Measurements from ENCODE around the gene FAM131A. TPM values are rescaled to one million over a fixed set of nuclear protein-coding genes. Genes with fewer than 3 reads are reported as not detected.

Gene FAM131A
- total and polyA plus RNA-seq, 7 experiments from 2014 or later: 2.2 to 13.4 (median 8.2) TPM

GRCh38 chr3:184389384-184389783 lies 52.0 kb downstream of the FAM131A start:
- DNase-seq (no peak), ATAC-seq (no peak)
- Mint-ChIP-seq H3K4me1 (no peaks in the 10 kb centered on the region), H3K4me3 (no peak overlapping the region), H3K27ac (no peak overlapping the region), H3K27me3 (peaks cover under 1 to 33% (median 13%) of the 10 kb centered on the region in 5 donors), H3K36me3 (no peaks in the 10 kb centered on the region), H3K9me3 (peaks cover 0 to 1% (median 0%) of the 10 kb centered on the region in 11 donors)
- H3K9me3 ChIP-seq (ENCODE audit: control insufficient read depth in 2 of 3, low read length in 3 of 3): no peaks in the 10 kb centered on the region
- CTCF ChIA-PET: no interaction called here
- H3K36me3 ChIP-seq (ENCODE audit: control insufficient read depth in 2 of 3, insufficient read depth in 3 of 3, low read length in 3 of 3): no peaks in the 10 kb centered on the region
- no peak overlapping the region for H3K4me3 ChIP-seq (ENCODE audit: low read length)
- H3K27ac ChIP-seq (ENCODE audit: low read depth, low read length): no peak overlapping the region
- H3K27me3 ChIP-seq (ENCODE audit: control insufficient read depth in 2 of 2, insufficient read depth in 2 of 2, low read length in 2 of 2): no peaks in the 10 kb centered on the region
- no peaks in the 10 kb centered on the region for H3K4me1 ChIP-seq (ENCODE audit: control insufficient read depth in 2 of 2, insufficient read depth in 2 of 2, low read length in 2 of 2)
- POLR2A ChIA-PET: no interaction called here
- intact Hi-C loops (cut with micrococcal nuclease): no loop called here

GRCh38 chr3:184389935-184390528 lies 52.6 kb downstream of the FAM131A start:
- Mint-ChIP-seq H3K4me3 (no peak overlapping the region), H3K27ac (no peak overlapping the region), H3K9me3 (peaks cover 0 to 1% (median 0%) of the 10 kb centered on the region in 11 donors), H3K27me3 (peaks cover 0 to 30% (median 13%) of the 10 kb centered on the region in 5 donors), H3K36me3 (no peaks in the 10 kb centered on the region), H3K4me1 (no peaks in the 10 kb centered on the region)
- no peaks in the 10 kb centered on the region for H3K4me1 ChIP-seq (ENCODE audit: control insufficient read depth in 2 of 2, insufficient read depth in 2 of 2, low read length in 2 of 2)
- no peaks in the 10 kb centered on the region for H3K27me3 ChIP-seq (ENCODE audit: control insufficient read depth in 2 of 2, insufficient read depth in 2 of 2, low read length in 2 of 2)
- CTCF ChIA-PET: no interaction called here
- H3K4me3 ChIP-seq (ENCODE audit: low read length): no peak overlapping the region
- no peak for ATAC-seq
- POLR2A ChIA-PET: no interaction called here
- intact Hi-C loops (cut with micrococcal nuclease): no loop called here
- H3K9me3 ChIP-seq (ENCODE audit: control insufficient read depth in 2 of 3, low read length in 3 of 3): no peaks in the 10 kb centered on the region
- H3K27ac ChIP-seq (ENCODE audit: low read depth, low read length): no peak overlapping the region
- H3K36me3 ChIP-seq (ENCODE audit: control insufficient read depth in 2 of 3, insufficient read depth in 3 of 3, low read length in 3 of 3): no peaks in the 10 kb centered on the region
- DNase-seq: no peak

GRCh38 chr3:184391266-184391665 lies 53.9 kb downstream of the FAM131A start:
- Mint-ChIP-seq H3K27me3 (peaks cover 0 to 22% (median 13%) of the 10 kb centered on the region in 5 donors), H3K36me3 (no peaks in the 10 kb centered on the region), H3K27ac (no peak overlapping the region), H3K9me3 (peaks cover 0 to 1% (median 0%) of the 10 kb centered on the region in 11 donors), H3K4me1 (no peaks in the 10 kb centered on the region), H3K4me3 (no peak overlapping the region)
- Histone ChIP-seq H3K27ac (ENCODE audit: low read depth, low read length) (no peak overlapping the region), H3K36me3 (ENCODE audit: control insufficient read depth in 2 of 3, insufficient read depth in 3 of 3, low read length in 3 of 3) (no peaks in the 10 kb centered on the region), H3K4me3 (ENCODE audit: low read length) (no peak overlapping the region), H3K4me1 (ENCODE audit: control insufficient read depth in 2 of 2, insufficient read depth in 2 of 2, low read length in 2 of 2) (no peaks in the 10 kb centered on the region), H3K9me3 (ENCODE audit: control insufficient read depth in 2 of 3, low read length in 3 of 3) (no peaks in the 10 kb centered on the region), H3K27me3 (ENCODE audit: control insufficient read depth in 2 of 2, insufficient read depth in 2 of 2, low read length in 2 of 2) (no peaks in the 10 kb centered on the region)
- DNase-seq (no peak), ATAC-seq (no peak)
- ChIA-PET POLR2A (no interaction called here), CTCF (no interaction called here)
- intact Hi-C loops (cut with micrococcal nuclease): no loop called here

- intact Hi-C loops (cut with micrococcal nuclease): no loop called here
Measured at GRCh38 chr3:184395320-184395660, 57.9 kb downstream of the FAM131A start.

More at GRCh38 chr3:184395320-184395660, 57.9 kb downstream of the FAM131A start:
- Mint-ChIP-seq H3K27ac (no peak overlapping the region), H3K4me3 (no peak overlapping the region), H3K27me3 (peaks cover 6 to 30% (median 13%) of the 10 kb centered on the region in 5 donors), H3K9me3 (peaks cover 0 to 1% (median 0%) of the 10 kb centered on the region in 11 donors), H3K4me1 (no peaks in the 10 kb centered on the region), H3K36me3 (no peaks in the 10 kb centered on the region)
- H3K36me3 ChIP-seq (ENCODE audit: control insufficient read depth in 2 of 3, insufficient read depth in 3 of 3, low read length in 3 of 3): no peaks in the 10 kb centered on the region
- ATAC-seq: no peak
- ChIA-PET CTCF (no interaction called here), POLR2A (no interaction called here)
- H3K27me3 ChIP-seq (ENCODE audit: control insufficient read depth in 2 of 2, insufficient read depth in 2 of 2, low read length in 2 of 2): no peaks in the 10 kb centered on the region
- H3K4me3 ChIP-seq (ENCODE audit: low read length): no peak overlapping the region
- no peaks in the 10 kb centered on the region for H3K9me3 ChIP-seq (ENCODE audit: control insufficient read depth in 2 of 3, low read length in 3 of 3)
- H3K27ac ChIP-seq (ENCODE audit: low read depth, low read length): no peak overlapping the region
- no peaks in the 10 kb centered on the region for H3K4me1 ChIP-seq (ENCODE audit: control insufficient read depth in 2 of 2, insufficient read depth in 2 of 2, low read length in 2 of 2)
- DNase-seq: no peak

Other genes with a start within 250 kb of the FAM131A start
- gene HTR3E, start 240.5 kb upstream of the FAM131A start, total RNA-seq: not detected
- not detected for gene HTR3E, start 240.5 kb upstream of the FAM131A start, polyA plus RNA-seq
- 10 to 100 TPM; 47.2 to 87.2 (median 67.7) TPM for gene EIF2B5, start 202.2 kb upstream of the FAM131A start, total RNA-seq
- 10 to 100 TPM; 59.7 to 74.8 TPM for gene EIF2B5, start 202.2 kb upstream of the FAM131A start, polyA plus RNA-seq
- 10 to 100 TPM; 32.0 to 45.3 (median 39.4) TPM for gene DVL3, start 182.2 kb upstream of the FAM131A start, total RNA-seq
- 1 to 10 TPM; 3.1 to 7.7 TPM for gene DVL3, start 182.2 kb upstream of the FAM131A start, polyA plus RNA-seq
- 100 to 1,000 TPM; 111 to 217 (median 185) TPM for gene AP2M1, start 162.7 kb upstream of the FAM131A start, total RNA-seq
- 100 to 1,000 TPM; 217 to 261 TPM for gene AP2M1, start 162.7 kb upstream of the FAM131A start, polyA plus RNA-seq
- 100 to 1,000 TPM in 4 of 5 experiments, 10 to 100 TPM in 1; 79.3 to 153 (median 117) TPM for gene ABCF3, start 151.4 kb upstream of the FAM131A start, total RNA-seq
- 10 to 100 TPM; 47.0 to 73.5 TPM for gene ABCF3, start 151.4 kb upstream of the FAM131A start, polyA plus RNA-seq
- not detected for gene VWA5B2, start 108.0 kb upstream of the FAM131A start, total RNA-seq
- not detected for gene VWA5B2, start 108.0 kb upstream of the FAM131A start, polyA plus RNA-seq
- gene ALG3, start 88.6 kb upstream of the FAM131A start, total RNA-seq: 10 to 100 TPM; 19.4 to 51.0 (median 39.1) TPM
- 10 to 100 TPM; 51.6 to 80.3 TPM for gene ALG3, start 88.6 kb upstream of the FAM131A start, polyA plus RNA-seq
- gene EEF1AKMT4, start 87.9 kb upstream of the FAM131A start, total RNA-seq: 1 to 10 TPM in 4 of 5 experiments, under 1 TPM in 1; 0.27 to 6.6 (median 2.2) TPM
- 1 to 10 TPM; 2.4 to 4.4 TPM for gene EEF1AKMT4, start 87.9 kb upstream of the FAM131A start, polyA plus RNA-seq
- not detected for gene CAMK2N2, start 76.0 kb upstream of the FAM131A start, total RNA-seq
- gene CAMK2N2, start 76.0 kb upstream of the FAM131A start, polyA plus RNA-seq: not detected
- not detected for gene ECE2, start 61.6 kb upstream of the FAM131A start, total RNA-seq
- not detected for gene ECE2, start 61.6 kb upstream of the FAM131A start, polyA plus RNA-seq
- 100 to 1,000 TPM; 139 to 204 (median 149) TPM for gene PSMD2, start 38.4 kb upstream of the FAM131A start, total RNA-seq
- gene PSMD2, start 38.4 kb upstream of the FAM131A start, polyA plus RNA-seq: 100 to 1,000 TPM; 181 to 200 TPM
- gene EIF4G1, start 23.0 kb upstream of the FAM131A start, total RNA-seq: 100 to 1,000 TPM; 200 to 341 (median 256) TPM
- 10 to 100 TPM; 19.1 to 59.1 TPM for gene EIF4G1, start 23.0 kb upstream of the FAM131A start, polyA plus RNA-seq
- 1 to 10 TPM; 3.5 to 6.0 (median 5.0) TPM for gene CLCN2, start 24.0 kb downstream of the FAM131A start, total RNA-seq
- gene CLCN2, start 24.0 kb downstream of the FAM131A start, polyA plus RNA-seq: 1 to 10 TPM in 1 of 2 donors, under 1 TPM in 1; 0.91 to 1.1 TPM
- 100 to 1,000 TPM in 1 of 5 experiments, 10 to 100 TPM in 4; 34.9 to 112 (median 56.6) TPM for gene POLR2H, start 24.1 kb downstream of the FAM131A start, total RNA-seq
- gene POLR2H, start 24.1 kb downstream of the FAM131A start, polyA plus RNA-seq: 10 to 100 TPM; 69.2 to 74.9 TPM
- not detected for gene THPO, start 40.6 kb downstream of the FAM131A start, total RNA-seq
- gene THPO, start 40.6 kb downstream of the FAM131A start, polyA plus RNA-seq: not detected
- not detected for gene CHRD, start 42.5 kb downstream of the FAM131A start, total RNA-seq
- gene CHRD, start 42.5 kb downstream of the FAM131A start, polyA plus RNA-seq: not detected
- gene EPHB3, start 224.2 kb downstream of the FAM131A start, total RNA-seq: under 1 TPM; 0.07 to 0.49 (median 0.32) TPM
- gene EPHB3, start 224.2 kb downstream of the FAM131A start, polyA plus RNA-seq: under 1 TPM; 0.04 to 0.35 TPM

Data from naive thymus-derived CD4-positive, alpha-beta T cell (primary cell).